DMS53 treated with DMSO at 0.1 percent for 48 hours (cell line): ENCODE data around the gene HGS.

ENCODE experiments used
- DNase-seq: peaks from one replicate; lab custom pipeline; 2025; ENCODE audit not compliant: unreplicated experiment; lab: John Stamatoyannopoulos, UW

The HGS gene

DNA sequence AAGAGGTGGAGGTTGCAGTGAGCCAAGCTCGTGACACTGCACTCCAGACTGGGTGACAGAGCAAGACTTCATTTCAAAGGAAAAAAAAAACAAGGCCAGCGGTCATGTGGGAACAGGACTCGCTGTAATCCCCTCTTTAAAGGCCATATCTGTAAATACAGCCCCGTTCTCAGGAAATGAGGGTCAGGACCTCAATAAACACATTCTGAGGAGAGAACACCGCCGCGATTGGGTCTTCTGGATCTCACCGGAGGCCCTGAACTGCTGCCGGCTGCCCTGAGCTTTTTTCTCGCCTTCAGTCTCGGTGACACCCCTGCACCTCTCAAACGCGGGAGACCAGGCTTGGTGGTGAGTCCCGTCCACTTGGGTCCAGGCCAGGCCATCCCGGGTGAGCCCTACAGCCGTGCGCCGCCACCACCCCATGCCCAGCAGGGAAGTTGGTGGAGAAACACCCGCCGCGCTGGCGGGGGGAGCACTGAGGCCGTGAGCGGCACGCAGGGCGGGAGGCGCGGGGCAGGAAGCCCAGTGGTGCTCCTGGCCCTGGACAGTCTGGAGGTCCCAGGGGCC is 56.7 kb downstream of the HGS start:
- no peak for DNase-seq

DNA sequence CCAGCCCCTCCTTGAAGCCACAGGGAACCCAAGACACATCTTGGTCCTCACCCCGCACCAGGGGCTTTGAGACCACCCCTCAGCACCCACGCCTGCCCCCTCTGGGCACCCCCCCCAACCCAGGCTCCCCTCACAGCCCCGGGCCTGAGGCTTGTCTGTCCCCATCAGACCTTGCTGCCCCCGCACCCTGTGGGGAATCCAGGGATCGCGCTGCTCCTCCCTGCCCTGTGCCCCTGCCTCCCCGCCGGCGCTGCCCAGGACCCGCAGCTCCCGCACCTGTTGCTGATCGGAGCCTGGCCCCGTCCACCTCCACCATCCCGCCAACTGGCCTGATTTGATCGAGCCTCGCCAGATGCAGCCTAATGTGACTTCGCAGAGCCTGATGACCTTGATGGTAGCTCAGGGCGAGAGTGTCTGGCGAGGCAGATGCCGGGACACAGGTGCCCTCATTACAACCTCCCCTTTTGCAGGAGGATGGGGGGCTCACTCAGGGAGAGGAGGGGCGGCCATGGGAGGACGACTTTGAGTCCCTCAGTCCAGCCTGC is 57.3 kb downstream of the HGS start:
- DNase-seq, result no peak

DNA sequence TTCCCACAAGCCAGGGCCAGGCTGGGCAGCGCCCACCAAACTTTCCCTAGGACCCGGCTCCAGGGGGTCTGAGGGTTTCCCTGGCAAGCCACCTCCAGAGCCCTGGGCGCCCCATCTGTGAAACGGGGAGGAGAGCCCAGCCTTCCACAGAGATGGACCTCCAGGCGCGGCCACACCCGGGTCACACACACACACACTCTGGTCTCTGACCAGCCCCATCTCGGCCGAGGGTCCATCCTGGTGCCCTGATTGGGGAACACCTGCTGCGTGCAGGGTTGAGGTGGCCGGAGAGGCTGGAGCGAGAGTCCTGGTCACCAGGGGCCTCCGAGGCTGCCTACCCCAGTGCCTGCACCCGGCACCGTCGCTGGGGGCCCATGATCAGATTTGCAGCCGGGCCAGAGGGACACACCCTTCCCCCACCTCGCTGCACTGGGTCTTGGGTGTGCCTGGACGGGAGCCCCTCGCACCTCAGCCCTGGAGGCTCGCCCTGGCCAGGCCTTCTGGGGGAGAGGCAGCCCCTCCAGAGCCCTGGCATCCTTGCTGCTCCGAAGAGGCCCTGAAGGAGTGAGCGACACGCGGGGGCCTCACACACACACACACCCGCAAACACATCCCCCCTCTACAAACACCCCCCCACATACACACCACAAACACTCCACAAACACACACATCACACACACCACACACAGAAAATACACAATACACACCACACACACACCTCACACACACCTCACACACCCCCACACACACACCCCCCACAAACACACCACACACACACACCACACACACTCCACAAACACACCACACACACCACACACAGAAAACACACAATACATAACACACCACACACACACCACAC is 58.0 kb downstream of the HGS start:
- no peak for DNase-seq
